ENCODE data around the gene RTP2.

DNA sequence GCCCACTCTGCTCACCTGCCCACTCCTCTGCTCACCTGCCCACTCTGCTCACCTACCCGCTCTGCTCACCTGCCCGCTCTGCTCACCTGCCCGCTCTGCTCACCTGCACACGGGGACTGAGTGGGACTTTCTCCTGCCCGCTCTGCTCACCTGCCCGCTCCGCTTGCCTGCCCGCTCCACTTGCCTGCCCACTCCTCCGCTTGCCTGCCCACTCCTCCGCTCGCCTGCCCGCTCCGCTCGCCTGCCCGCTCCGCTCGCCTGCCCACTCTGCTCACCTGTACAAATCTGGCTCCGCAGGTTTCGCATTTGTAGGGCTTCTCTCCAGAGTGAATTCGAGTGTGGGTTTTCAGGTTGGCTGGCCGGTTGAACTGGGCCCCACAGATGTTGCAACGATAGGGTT lies 22.9 kb upstream of the RTP2 start:
- TF ChIP-seq POLR2A (IDR thresholded peaks at IDR 0.05; ENCODE audit: low read depth, low read length) (no peak), POLR2AphosphoS5 (IDR thresholded peaks at IDR 0.05; ENCODE audit: low read depth, low read length) (no peak), TAF1 (IDR thresholded peaks at IDR 0.05; ENCODE audit: low read depth, low read length) (no peak), SPI1 (IDR thresholded peaks at IDR 0.05; ENCODE audit: low read depth, low read length) (no peak), POU2F2 (IDR thresholded peaks at IDR 0.05; ENCODE audit: low read depth, low read length) (no peak), PAX5 (IDR thresholded peaks at IDR 0.05; ENCODE audit: insufficient read depth, low read length, severe bottlenecking) (no peak)
